MM.1S (cell line): ENCODE results near the gene ACTR6.
"Not testable (repeated sequence)": the region's sequence is repeated elsewhere in the genome, so short reads cannot be mapped to it uniquely, and the experiment has no call there.

Source experiments
- DNase-seq: peaks from one replicate; pipeline ENCODE4 v3.0.0-alpha.2; 2015
- H2AFZ ChIP-seq: fragments of 300-600 bp; sonication (generic); 2 replicates; pipeline ENCODE4 v1.6.0; 2016; ENCODE audit warnings: antibody characterized with exemption, low read length
- H3F3A ChIP-seq: fragments of 300-600 bp; sonication (generic); 2 replicates; pipeline ENCODE4 v1.6.1; 2016; ENCODE audit warnings: mild to moderate bottlenecking, antibody characterized with exemption, low read length, moderate library complexity, mixed read lengths; ENCODE audit not compliant: insufficient read depth
- H3K27ac ChIP-seq: fragments of 300-600 bp; sonication (generic); 2 replicates; pipeline ENCODE4 v1.5.1; 2016; ENCODE audit warnings: mild to moderate bottlenecking, low read length
- H3K27me3 ChIP-seq: fragments of 300-600 bp; sonication (generic); replicated peaks from 2 replicates; pipeline ENCODE4 v1.6.0; 2016; ENCODE audit warnings: low read length; ENCODE audit not compliant: insufficient read depth
- H3K36me3 ChIP-seq: fragments of 300-600 bp; sonication (generic); replicated peaks from 2 replicates; pipeline ENCODE4 v1.6.1; 2016; ENCODE audit warnings: mild to moderate bottlenecking, low read length, mixed read lengths; ENCODE audit not compliant: insufficient read depth
- H3K4me1 ChIP-seq: fragments of 300-600 bp; sonication (generic); 2 replicates; pipeline ENCODE4 v1.6.1; 2016; ENCODE audit warnings: low read length, mixed read lengths
- H3K4me2 ChIP-seq: fragments of 300-600 bp; sonication (generic); 2 replicates; pipeline ENCODE4 v1.6.0; 2016; ENCODE audit warnings: low read depth, low read length
- H3K4me3 ChIP-seq: fragments of 300-600 bp; sonication (generic); 2 replicates; pipeline ENCODE4 v1.5.1; 2016; ENCODE audit warnings: low read length, mixed read lengths
- H3K79me2 ChIP-seq: fragments of 300-600 bp; sonication (generic); 2 replicates; pipeline ENCODE4 v1.6.1; 2016; ENCODE audit warnings: mixed run types, low read length, mixed read lengths
- H3K9ac ChIP-seq: fragments of 300-600 bp; sonication (generic); 2 replicates; pipeline ENCODE4 v1.6.1; 2016; ENCODE audit warnings: low read length, mixed read lengths
- H3K9me2 ChIP-seq: fragments of 300-600 bp; sonication (generic); replicated peaks from 2 replicates; pipeline ENCODE4 v1.6.1; 2016; ENCODE audit warnings: mild to moderate bottlenecking, low read length, mixed read lengths; ENCODE audit not compliant: insufficient read depth
- H3K9me3 ChIP-seq: fragments of 300-600 bp; sonication (generic); replicated peaks from 2 replicates; pipeline ENCODE4 v1.6.1; 2016; ENCODE audit warnings: mild to moderate bottlenecking, low read length, mixed read lengths; ENCODE audit not compliant: insufficient read depth
- H4K20me1 ChIP-seq: fragments of 300-600 bp; sonication (generic); 2 replicates; pipeline ENCODE4 v1.6.1; 2016; ENCODE audit warnings: mild to moderate bottlenecking, low read length, moderate library complexity, mixed read lengths; ENCODE audit not compliant: insufficient read depth
- CTCF ChIP-seq: fragments of 300-600 bp; sonication (generic); IDR thresholded peaks from 2 replicates; pipeline ENCODE4 v1.5.1; 2016; ENCODE audit warnings: antibody characterized with exemption, low read length, mixed read lengths
- EZH2 ChIP-seq: fragments of 300-600 bp; sonication (generic); optimal IDR thresholded peaks from 2 replicates; pipeline ENCODE3; 2017; ENCODE audit warnings: low read depth, mild to moderate bottlenecking, antibody characterized with exemption, low read length, mixed read lengths
- EZH2phosphoT487 ChIP-seq: fragments of 300-600 bp; sonication (generic); IDR thresholded peaks from 2 replicates; pipeline ENCODE4 v1.6.1; 2018; ENCODE audit warnings: antibody characterized with exemption, low read length

Gene ACTR6

GRCh38 chr12:100171248-100171647 lies 29.4 kb upstream of the ACTR6 start:
- H3K4me2 ChIP-seq: no peak overlapping the region
- H3K4me1 ChIP-seq: no peaks in the 10 kb centered on the region
- no peak overlapping the region for H2AFZ ChIP-seq
- DNase-seq: no peak
- H3K4me3 ChIP-seq: no peak overlapping the region
- no peak overlapping the region for H3K9ac ChIP-seq
- H4K20me1 ChIP-seq: no peaks in the 10 kb centered on the region
- TF ChIP-seq EZH2phosphoT487 (no peak), CTCF (no peak), EZH2 (no peak)
- H3F3A ChIP-seq: no peaks in the 10 kb centered on the region
- H3K79me2 ChIP-seq: no peaks in the 10 kb centered on the region
- no peaks in the 10 kb centered on the region for H3K27me3 ChIP-seq
- H3K9me2 ChIP-seq: no peaks in the 10 kb centered on the region
- H3K36me3 ChIP-seq: no peaks in the 10 kb centered on the region
- H3K27ac ChIP-seq: no peak overlapping the region
- no peaks in the 10 kb centered on the region for H3K9me3 ChIP-seq

GRCh38 chr12:100173111-100173510 lies 27.5 kb upstream of the ACTR6 start:
- Histone ChIP-seq H3K79me2 (no peaks in the 10 kb centered on the region), H3K4me2 (no peak overlapping the region), H3F3A (no peaks in the 10 kb centered on the region), H3K36me3 (no peaks in the 10 kb centered on the region), H3K4me1 (no peaks in the 10 kb centered on the region), H4K20me1 (no peaks in the 10 kb centered on the region), H3K27me3 (no peaks in the 10 kb centered on the region), H3K9me3 (no peaks in the 10 kb centered on the region), H3K4me3 (no peak overlapping the region), H2AFZ (no peak overlapping the region), H3K9ac (no peak overlapping the region), H3K9me2 (no peaks in the 10 kb centered on the region), H3K27ac (no peak overlapping the region)
- no peak for DNase-seq
- TF ChIP-seq EZH2phosphoT487 (no peak), CTCF (no peak), EZH2 (no peak)

- no peak overlapping the region for H3K27ac ChIP-seq
Observed at GRCh38 chr12:100174495-100174894, 26.1 kb upstream of the ACTR6 start.

GRCh38 chr12:100176493-100176892 lies 24.1 kb upstream of the ACTR6 start:
- not testable (repeated sequence) for H3K9ac ChIP-seq, H4K20me1 ChIP-seq, H3K4me2 ChIP-seq, H3K4me3 ChIP-seq, H3K27me3 ChIP-seq, H3K27ac ChIP-seq, H3K36me3 ChIP-seq, H3K9me3 ChIP-seq, H3K79me2 ChIP-seq, DNase-seq, H3K9me2 ChIP-seq, H2AFZ ChIP-seq, H3F3A ChIP-seq, H3K4me1 ChIP-seq

More at GRCh38 chr12:100174495-100174894, 26.1 kb upstream of the ACTR6 start:
- no peak overlapping the region for H2AFZ ChIP-seq
- no peaks in the 10 kb centered on the region for H3K27me3 ChIP-seq
- no peak overlapping the region for H3K9ac ChIP-seq
- no peak for TF ChIP-seq EZH2phosphoT487
- no peak for TF ChIP-seq CTCF
- no peak for TF ChIP-seq EZH2
- H3K4me3 ChIP-seq: no peak overlapping the region
- no peak overlapping the region for H3K4me2 ChIP-seq
- H3K9me3 ChIP-seq: no peaks in the 10 kb centered on the region
- no peaks in the 10 kb centered on the region for H3K9me2 ChIP-seq
- H3F3A ChIP-seq: no peaks in the 10 kb centered on the region
- H4K20me1 ChIP-seq: no peaks in the 10 kb centered on the region
- no peaks in the 10 kb centered on the region for H3K36me3 ChIP-seq
- no peaks in the 10 kb centered on the region for H3K79me2 ChIP-seq
- H3K4me1 ChIP-seq: no peaks in the 10 kb centered on the region
- DNase-seq: no peak
